Fibroblast of villous mesenchyme (primary cell): ENCODE measurements around the gene FFAR2. TPM values are rescaled to one million over a fixed set of nuclear protein-coding genes. Genes with fewer than 3 reads are reported as not detected.

ENCODE experiments used
- DNase-seq: peaks from one replicate; pipeline ENCODE4 v3.0.0-alpha.2; 2010; ENCODE audit warnings: low read depth
- H3K4me3 ChIP-seq: 2 replicates; pipeline ENCODE4 v1.5.1; 2011; ENCODE audit warnings: low read depth, mild to moderate bottlenecking, low read length
- CTCF ChIP-seq: IDR thresholded peaks from 2 replicates; pipeline ENCODE4 v1.5.1; 2012; ENCODE audit warnings: low read depth, mild to moderate bottlenecking, low read length; ENCODE audit not compliant: insufficient read depth
- total RNA-seq: library from RNA; depleted of rRNA; stranded (reverse); fragments of >200 nt; gene quantifications from 2 replicates; pipeline ENCODE4 v1.2.3, GENCODE V29; 2012

The FFAR2 gene
- total RNA-seq, 1 donor: not detected

GRCh38 chr19:35433448-35433847, 14.6 kb upstream of the FFAR2 start:
- no peak for TF ChIP-seq CTCF
- no peak for DNase-seq
- H3K4me3 ChIP-seq: no peak overlapping the region

GRCh38 chr19:35435896-35436295, 12.2 kb upstream of the FFAR2 start:
- no peak for DNase-seq
- no peak overlapping the region for H3K4me3 ChIP-seq
- TF ChIP-seq CTCF: no peak

GRCh38 chr19:35436477-35437405, 11.3 kb upstream of the FFAR2 start:
- peak; percentile 55 for DNase-seq
- no peak for TF ChIP-seq CTCF
- no peak overlapping the region for H3K4me3 ChIP-seq

GRCh38 chr19:35437406-35437951, 10.6 kb upstream of the FFAR2 start:
- no peak for TF ChIP-seq CTCF
- no peak for DNase-seq
- H3K4me3 ChIP-seq: no peak overlapping the region

- TF ChIP-seq CTCF: no peak
- DNase-seq: no peak
- no peak overlapping the region for H3K4me3 ChIP-seq
These were observed 10.0 kb upstream of the FFAR2 start for GRCh38 chr19:35438096-35438495.

GRCh38 chr19:35438527-35438926, 9.5 kb upstream of the FFAR2 start:
- no peak for TF ChIP-seq CTCF
- no peak for DNase-seq
- no peak overlapping the region for H3K4me3 ChIP-seq
